ENCODE results near the gene KATNB1. TPM values are rescaled to one million over a fixed set of nuclear protein-coding genes. Genes with fewer than 3 reads are reported as not detected.

Gene KATNB1
- total and polyA plus RNA-seq, 2 experiments from 2014 or later = 31.4 to 65.9 TPM

GRCh38 chr16:57742543-57742942 is 7.0 kb downstream of the KATNB1 start:
- TF ChIP-seq JUNB (IDR thresholded peaks at IDR 0.05; ENCODE audit: unreplicated experiment) (no peak), NANOG (IDR thresholded peaks at IDR 0.05; ENCODE audit: borderline replicate concordance) (no peak), EZH2 (IDR thresholded peaks at IDR 0.05; ENCODE audit: low read depth, unreplicated experiment) (no peak)

GRCh38 chr16:57743458-57743857 is 7.9 kb downstream of the KATNB1 start:
- Histone ChIP-seq H3K9me2 (ENCODE audit: insufficient read depth) (no peaks in the 10 kb centered on the region), H3F3A (replicated peaks; ENCODE audit: low read depth) (no peaks in the 10 kb centered on the region), H3K4me1 (ENCODE audit: insufficient read depth) (no peaks in the 10 kb centered on the region), H3K36me3 (ENCODE audit: insufficient read depth) (0 out of 2 replicates have a peak, but pooled peaks cover 7% of the 10 kb centered on the region), H3K4me2 (no peak overlapping the region), H3K27me3 (ENCODE audit: insufficient read depth) (no peaks in the 10 kb centered on the region), H3K27ac (ENCODE audit: low read depth) (no peak overlapping the region), H2AFZ (no peak overlapping the region), H3K4me3 (no peak overlapping the region), H4K20me1 (replicated peaks; ENCODE audit: insufficient read depth) (no peaks in the 10 kb centered on the region; the same call in 1 of the 2 replicates), H3K79me2 (replicated peaks; ENCODE audit: insufficient read depth) (no peaks in the 10 kb centered on the region; the same call in 1 of the 2 replicates)
- H3K4me1 Mint-ChIP-seq = no peaks in the 10 kb centered on the region; the same call in 2 of the 3 replicates
- ATAC-seq (no peak), DNase-seq (ENCODE audit: low spot score) (no peak)
- no peak overlapping the region for H3K27ac Mint-ChIP-seq
- H3K9me3 Mint-ChIP-seq = no peaks in the 10 kb centered on the region
- H3K27me3 Mint-ChIP-seq (ENCODE audit: insufficient read depth, low read depth, poor library complexity) = peaks cover 4% of the 10 kb centered on the region
- H3K36me3 Mint-ChIP-seq (ENCODE audit: low read depth) = peaks cover 14% of the 10 kb centered on the region; the same call in 2 of the 3 replicates
- H3K4me3 Mint-ChIP-seq = no peak overlapping the region
- TF ChIP-seq STAT1 (IDR thresholded peaks at IDR 0.05; ENCODE audit: unreplicated experiment) = no peak
- no peak for TF ChIP-seq REST (IDR thresholded peaks at IDR 0.05; ENCODE audit: unreplicated experiment)
- TF ChIP-seq CTCF (conservative IDR thresholded peaks at IDR 0.05; ENCODE audit: low read depth in 2 of 2) = no peak
- no peak for TF ChIP-seq NANOG (IDR thresholded peaks at IDR 0.05; ENCODE audit: borderline replicate concordance)
- TF ChIP-seq EZH2 (IDR thresholded peaks at IDR 0.05; ENCODE audit: low read depth, unreplicated experiment) = no peak
- TF ChIP-seq CREB1 (CRISPR knock-in tag; IDR thresholded peaks at IDR 0.05; ENCODE audit: low read depth) = no peak
- TF ChIP-seq ETS1 (IDR thresholded peaks at IDR 0.05) = no peak
- TF ChIP-seq POLR2AphosphoS5 (IDR thresholded peaks at IDR 0.05; ENCODE audit: low read depth) = no peak
- TF ChIP-seq ZNF114 (CRISPR knock-in tag; IDR thresholded peaks at IDR 0.05) = no peak
- TF ChIP-seq EZH2phosphoT487 (IDR thresholded peaks at IDR 0.05; ENCODE audit: unreplicated experiment) = no peak
- no peak for TF ChIP-seq ZNF331 (CRISPR knock-in tag; IDR thresholded peaks at IDR 0.05; ENCODE audit: low read depth)
- TF ChIP-seq JUNB (IDR thresholded peaks at IDR 0.05; ENCODE audit: unreplicated experiment) = no peak

More at GRCh38 chr16:57742543-57742942, 7.0 kb downstream of the KATNB1 start:
- Histone ChIP-seq H3K79me2 (replicated peaks; ENCODE audit: insufficient read depth) (peaks cover 3% of the 10 kb centered on the region), H3K36me3 (ENCODE audit: insufficient read depth) (0 out of 2 replicates have a peak, but pooled peaks cover 7% of the 10 kb centered on the region), H4K20me1 (replicated peaks; ENCODE audit: insufficient read depth) (no peaks in the 10 kb centered on the region; the same call in 1 of the 2 replicates), H3K4me3 (no peak overlapping the region), H2AFZ (no peak overlapping the region), H3F3A (replicated peaks; ENCODE audit: low read depth) (no peaks in the 10 kb centered on the region), H3K9me2 (ENCODE audit: insufficient read depth) (no peaks in the 10 kb centered on the region), H3K4me1 (ENCODE audit: insufficient read depth) (no peaks in the 10 kb centered on the region), H3K27ac (ENCODE audit: low read depth) (no peak overlapping the region), H3K27me3 (ENCODE audit: insufficient read depth) (no peaks in the 10 kb centered on the region), H3K4me2 (no peak overlapping the region)
- H3K27ac Mint-ChIP-seq = no peak overlapping the region
- ATAC-seq (no peak), DNase-seq (ENCODE audit: low spot score) (no peak)
- peaks cover 22% of the 10 kb centered on the region for H3K36me3 Mint-ChIP-seq (ENCODE audit: low read depth)
- H3K9me3 Mint-ChIP-seq = no peaks in the 10 kb centered on the region
- peaks cover 1% of the 10 kb centered on the region; the same call in 2 of the 3 replicates for H3K4me1 Mint-ChIP-seq
- peaks cover 4% of the 10 kb centered on the region for H3K27me3 Mint-ChIP-seq (ENCODE audit: insufficient read depth, low read depth, poor library complexity)
- no peak overlapping the region for H3K4me3 Mint-ChIP-seq

All from GM23338 (cell line).